GDM1 (cell line): ENCODE data around the gene PHGDH.
"Not testable (repeated sequence)": the region's sequence is repeated elsewhere in the genome, so short reads cannot be mapped to it uniquely, and the experiment has no call there.

Source experiments
- DNase-seq: peaks from one replicate; lab custom pipeline; 2025; lab: John Stamatoyannopoulos, UW

Gene PHGDH

DNA sequence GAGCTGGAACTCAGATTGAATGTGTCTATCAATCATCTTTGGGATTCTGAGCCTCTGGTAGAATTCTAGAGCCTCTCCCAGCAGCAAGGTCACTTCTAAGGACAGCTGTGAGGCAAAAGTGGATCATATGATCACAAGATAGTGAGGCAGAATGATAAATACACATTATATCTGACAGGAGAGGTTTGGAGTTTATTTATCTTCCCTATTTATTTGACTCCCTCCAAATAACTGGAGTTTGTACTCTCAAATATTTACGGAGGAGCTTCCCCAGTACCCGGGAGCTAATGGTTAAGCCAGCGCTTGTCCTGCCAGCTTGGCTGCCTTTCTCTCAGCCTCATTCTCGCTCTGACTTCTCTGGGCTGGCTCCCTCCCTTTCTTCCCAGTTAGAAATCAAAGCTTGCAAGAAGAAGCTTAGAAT lies 54.6 kb downstream of the PHGDH start:
- DNase-seq, result no peak

DNA sequence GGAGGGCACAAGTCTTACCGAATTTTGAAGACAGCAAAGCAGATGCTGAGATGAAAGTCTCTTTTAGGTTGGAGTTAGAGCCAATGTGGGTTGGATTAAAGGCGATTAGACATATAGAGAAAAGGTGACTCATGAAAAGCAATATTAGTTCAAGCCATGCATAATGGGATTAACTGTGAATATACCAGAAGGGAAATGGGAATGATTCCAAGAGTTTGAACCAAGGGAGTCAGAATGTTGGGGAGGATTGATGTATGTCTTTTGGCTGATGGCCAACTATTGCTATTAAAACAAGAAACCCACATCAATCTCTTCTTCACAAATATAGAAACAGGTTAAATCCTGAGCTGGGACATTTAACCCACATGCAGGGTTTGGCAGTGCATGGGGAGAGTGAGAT lies 55.8 kb downstream of the PHGDH start:
- no peak for DNase-seq

- no peak for DNase-seq
Measured at GRCh38 chr1:119768778-119769177, 57.0 kb downstream of the PHGDH start, which contains the start of gene HMGCS2. HMGCS2 (minus strand) TSS chr1:119768905; CDS start chr1:119768844, 61 bp downstream.

- no peak for DNase-seq
Measured at GRCh38 chr1:119771016-119771415, 59.3 kb downstream of the PHGDH start.

- DNase-seq, result no peak
Measured at GRCh38 chr1:119771770-119772169, 60.0 kb downstream of the PHGDH start.

DNA sequence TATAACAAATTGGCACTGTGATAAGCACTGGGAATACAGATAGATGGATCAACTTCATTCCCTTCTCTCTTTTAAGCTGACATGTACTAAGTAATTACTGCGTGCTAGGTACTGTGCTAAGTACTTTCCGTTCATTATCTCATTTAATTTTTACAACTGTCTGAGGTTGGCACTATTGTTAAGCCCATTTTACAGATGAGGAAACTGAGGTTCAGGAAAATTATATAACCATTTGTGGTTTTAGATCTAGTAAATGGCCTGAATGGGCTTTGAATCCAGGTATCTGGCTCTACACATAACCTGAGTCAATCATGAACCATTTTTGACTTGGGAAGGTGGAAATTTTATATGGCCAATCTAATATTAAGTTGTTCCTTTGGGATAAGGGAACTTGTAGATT lies 60.6 kb downstream of the PHGDH start:
- no peak for DNase-seq

- DNase-seq, result no peak
Measured at GRCh38 chr1:119773711-119774241, 62.0 kb downstream of the PHGDH start.

GRCh38 chr1:119774746-119775490 lies 63.2 kb downstream of the PHGDH start:
- DNase-seq, result no peak

GRCh38 chr1:119778359-119778758 lies 66.6 kb downstream of the PHGDH start:
- DNase-seq, result no peak

GRCh38 chr1:119778886-119779560 lies 67.3 kb downstream of the PHGDH start:
- no peak for DNase-seq

- DNase-seq, result no peak
Measured at GRCh38 chr1:119779869-119780356, 68.2 kb downstream of the PHGDH start.

DNA sequence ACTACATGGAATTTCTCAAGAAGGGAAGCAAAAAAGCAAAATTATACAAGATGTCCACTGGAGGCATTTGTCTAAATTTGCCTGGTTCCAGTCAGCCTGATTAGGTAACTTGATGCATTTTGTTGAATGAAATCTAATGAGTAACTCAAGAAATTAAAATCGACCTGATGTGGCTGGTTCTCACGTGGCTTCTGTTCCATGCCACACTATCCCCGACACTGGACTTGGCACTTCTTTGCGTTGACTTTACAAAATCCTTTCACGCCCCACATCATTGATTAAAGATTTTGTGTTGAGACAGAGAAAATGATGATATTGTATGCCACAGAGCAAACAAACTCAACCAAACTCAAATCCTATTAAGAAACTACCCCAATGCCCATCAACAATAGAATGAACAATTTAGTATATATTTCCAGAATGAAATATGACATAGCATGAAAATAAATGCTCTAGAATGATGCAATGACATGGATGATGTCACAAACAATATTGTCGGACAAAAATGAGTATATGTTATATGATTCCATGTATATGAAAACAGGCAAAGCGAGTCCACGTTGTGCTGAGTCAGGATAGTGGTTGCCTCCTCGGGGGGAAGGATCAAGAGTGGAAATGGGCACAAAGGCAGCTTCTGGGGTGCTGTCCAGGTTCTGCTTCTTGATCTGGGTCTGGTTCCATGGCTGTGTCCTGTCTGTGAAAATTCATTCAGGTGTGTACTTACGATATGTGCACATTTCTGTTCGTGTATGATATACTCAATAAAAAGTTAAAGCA lies 69.9 kb downstream of the PHGDH start:
- no peak for DNase-seq

DNA sequence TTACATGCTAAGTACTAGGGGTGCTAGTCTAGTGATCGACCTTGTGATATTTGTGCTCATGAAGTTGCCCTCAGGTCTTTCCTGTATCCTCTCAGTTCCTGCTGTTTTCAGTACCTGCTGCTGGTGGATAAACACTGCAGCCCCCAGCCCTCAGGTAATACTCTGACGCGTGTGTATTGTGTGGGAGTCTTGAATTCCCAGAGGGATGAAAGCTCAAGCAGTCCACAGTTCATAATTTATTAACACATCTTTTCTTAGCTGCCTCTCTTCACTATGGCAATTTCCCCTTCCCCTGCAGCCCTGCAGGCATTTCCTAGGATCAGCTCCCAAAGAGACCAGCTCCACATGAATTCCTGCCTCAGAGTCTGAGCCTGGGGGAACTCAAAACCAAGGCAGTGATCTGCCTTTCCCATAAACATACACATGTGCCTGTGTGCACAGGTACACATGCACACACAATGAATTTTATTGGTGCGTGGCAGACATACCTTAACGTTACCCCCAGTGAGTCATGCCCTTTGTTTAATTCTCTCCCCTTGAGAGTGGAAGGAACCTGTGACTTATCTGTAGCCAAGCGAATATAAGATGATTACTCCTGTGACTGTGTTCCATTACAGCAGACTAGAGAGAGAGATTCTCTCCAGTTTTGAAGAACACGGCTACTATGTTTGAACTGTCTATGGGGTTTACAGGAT lies 71.0 kb downstream of the PHGDH start:
- no peak for DNase-seq

DNA sequence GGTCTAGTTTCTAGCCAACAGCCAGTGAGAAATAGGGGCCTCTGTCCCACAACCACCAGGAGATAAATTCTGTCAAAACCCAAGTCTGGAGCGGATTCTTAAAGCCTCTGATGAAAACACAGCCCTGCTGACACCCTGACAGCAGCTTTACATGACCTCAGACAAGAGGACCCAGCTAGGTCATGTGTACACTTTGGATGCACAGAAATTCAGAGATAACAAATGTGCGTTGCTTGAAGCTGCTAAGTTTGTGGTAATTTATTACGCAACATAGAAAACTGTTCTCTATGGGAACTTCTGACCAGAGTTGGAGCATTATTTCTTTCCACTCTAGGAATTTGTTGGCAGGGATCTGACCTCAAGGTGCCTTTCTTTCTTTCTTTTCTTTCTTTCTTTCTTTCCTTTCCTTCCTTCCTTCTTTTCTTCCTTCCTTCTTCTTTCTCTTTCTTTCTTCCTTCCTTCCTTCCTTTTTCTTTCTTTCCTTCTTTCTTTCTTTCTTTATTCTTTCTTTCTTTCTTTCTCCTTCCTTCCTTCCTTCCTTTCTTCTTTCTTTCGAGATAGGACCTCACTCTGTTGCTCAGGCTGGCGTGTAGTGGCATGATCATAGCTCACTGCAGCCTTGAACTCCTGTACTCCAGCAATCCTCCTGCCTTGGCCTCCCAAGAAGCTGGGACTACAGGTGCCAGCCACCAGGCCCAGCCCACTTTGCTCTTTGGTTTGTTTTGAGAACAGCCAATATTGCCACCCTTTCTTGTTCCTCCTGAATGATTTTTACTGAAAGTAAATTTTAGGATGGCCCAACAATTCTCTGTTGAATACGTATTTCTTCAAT lies 71.8 kb downstream of the PHGDH start:
- no peak for DNase-seq

GRCh38 chr1:119784191-119784781 lies 72.6 kb downstream of the PHGDH start:
- DNase-seq, result no peak

DNA sequence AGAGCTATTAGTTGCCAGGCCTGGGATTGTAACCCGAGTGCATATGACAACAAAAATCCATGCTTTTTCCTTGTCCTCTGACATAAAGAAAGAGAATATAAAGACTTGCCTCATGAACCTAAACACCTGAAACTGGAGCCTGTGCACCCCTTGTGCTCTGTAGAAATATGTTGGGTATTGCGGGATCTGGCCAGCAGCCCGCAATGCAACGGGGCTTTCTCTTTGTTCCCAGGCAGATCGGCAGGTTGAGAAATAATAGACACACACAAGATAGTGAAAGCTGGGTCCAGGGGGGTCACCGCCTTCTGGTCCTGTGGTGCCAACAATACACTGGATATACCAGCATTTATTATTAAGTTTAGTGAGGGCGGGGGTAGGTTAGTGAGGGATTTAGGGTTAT lies 74.3 kb downstream of the PHGDH start:
- not testable (repeated sequence) for DNase-seq

GRCh38 chr1:119786473-119787050 lies 74.8 kb downstream of the PHGDH start:
- DNase-seq, result not testable (repeated sequence)

GRCh38 chr1:119787776-119788175 lies 76.0 kb downstream of the PHGDH start:
- no peak for DNase-seq

DNA sequence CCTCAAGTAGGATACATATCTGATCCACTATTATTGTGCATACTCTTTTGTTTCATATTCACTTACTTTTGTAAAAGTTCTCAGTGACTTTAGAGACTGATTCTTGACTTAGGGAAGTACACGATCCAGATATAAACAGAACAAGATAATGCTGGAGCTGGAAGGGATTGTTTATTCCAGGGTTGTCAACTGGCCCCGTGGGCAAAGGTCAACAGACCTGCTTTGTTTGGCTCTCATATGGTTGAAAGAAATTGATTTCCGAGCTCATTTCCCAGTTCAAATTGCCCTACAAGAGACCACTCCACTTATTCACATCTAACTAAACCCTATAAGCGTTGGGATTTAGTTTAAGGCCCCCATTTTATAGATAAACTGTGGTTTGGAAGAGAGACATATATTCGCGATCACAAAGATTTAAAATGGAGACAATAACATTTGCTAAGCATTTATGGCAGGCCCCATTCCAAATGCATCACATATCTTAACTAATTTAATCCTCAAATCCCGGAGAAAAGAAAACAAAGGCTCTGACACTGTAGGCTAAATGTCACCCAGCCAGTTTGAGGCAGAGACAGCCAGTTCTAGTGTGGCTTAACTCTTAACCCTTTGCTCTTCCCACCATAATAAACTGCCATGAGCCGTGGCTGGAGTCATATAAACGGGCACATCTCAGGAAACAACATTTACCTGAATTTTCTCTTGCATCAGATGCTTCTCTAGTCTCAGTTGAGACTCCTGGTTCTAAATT lies 78.9 kb downstream of the PHGDH start:
- no peak for DNase-seq
